ENCODE measurements around the gene CCDC197.
A peak's percentile ranks its signal among the peaks of the same experiment; 100 is the strongest.

Gene CCDC197

GRCh38 chr14:94022532-94023411, 25.7 kb downstream of the CCDC197 start:
- DNase-seq (ENCODE audit: low read depth, low spot score), result no peak

GRCh38 chr14:94024549-94024948, 27.4 kb downstream of the CCDC197 start:
- no peak for DNase-seq (ENCODE audit: low read depth, low spot score)

DNA sequence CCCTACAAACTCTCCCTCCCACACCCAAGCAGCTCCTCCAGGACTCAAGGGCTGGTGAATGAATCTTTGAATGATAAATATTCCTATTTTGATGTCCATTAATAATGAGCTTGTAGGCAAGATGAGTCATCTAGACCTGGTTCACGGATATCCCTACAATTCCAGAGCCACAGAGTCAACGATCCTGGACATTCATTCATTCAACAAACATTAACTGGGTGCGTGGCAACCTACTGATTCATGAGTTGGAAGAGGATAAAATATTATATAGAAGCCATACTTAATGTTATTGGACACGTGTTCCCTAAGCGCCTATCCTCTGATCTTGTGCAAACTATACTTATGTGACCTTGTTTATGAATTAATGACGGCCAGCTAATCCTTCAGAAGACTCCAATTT, 28.6 kb downstream of the CCDC197 start:
- DNase-seq (ENCODE audit: low read depth, low spot score), result no peak

DNA sequence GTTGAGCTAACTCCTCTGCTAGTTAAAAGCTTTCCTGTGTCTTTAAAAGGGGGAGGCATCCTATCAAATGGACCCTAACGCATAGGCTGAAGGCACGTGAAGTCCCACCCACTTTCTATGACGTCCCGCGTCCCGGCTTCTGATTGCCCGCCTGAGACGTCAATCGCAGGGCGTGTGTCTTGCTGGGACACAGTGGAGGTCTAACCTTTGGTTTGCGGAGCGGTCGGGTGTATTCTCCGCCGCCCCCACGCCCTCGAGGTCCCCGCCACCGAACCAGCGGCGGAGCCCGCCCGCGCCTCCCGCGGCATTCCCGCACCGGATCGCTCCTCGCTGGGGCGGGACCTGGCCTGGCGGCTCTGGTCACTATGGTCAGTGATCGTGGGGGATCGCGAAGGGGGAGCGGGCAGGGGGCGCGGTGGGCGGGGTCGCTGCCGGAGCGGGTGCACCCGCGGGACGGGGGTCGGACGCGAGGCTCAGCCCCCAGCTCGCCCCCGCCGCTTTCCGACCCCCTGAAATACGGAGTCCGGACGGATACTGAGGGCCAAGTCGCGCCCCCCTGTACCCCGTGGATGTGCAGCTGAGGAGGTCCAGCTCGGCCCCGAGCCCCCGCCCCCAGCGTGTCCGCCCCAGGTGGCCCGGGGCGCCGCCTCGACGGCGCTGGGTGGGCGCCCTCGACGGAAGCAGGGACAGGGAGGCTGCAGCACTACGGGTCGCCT, 29.2 kb downstream of the CCDC197 start, which contains the start of gene OTUB2:
Gene OTUB2, plus strand, starts transcription at position 168 of the 716 bp plus-strand sequence. Its CDS starts 198 bp downstream, at position 366.
- peak; percentile 89 for DNase-seq (ENCODE audit: low read depth, low spot score)

GRCh38 chr14:94026889-94027469, 29.9 kb downstream of the CCDC197 start:
- DNase-seq (ENCODE audit: low read depth, low spot score), result no peak

DNA sequence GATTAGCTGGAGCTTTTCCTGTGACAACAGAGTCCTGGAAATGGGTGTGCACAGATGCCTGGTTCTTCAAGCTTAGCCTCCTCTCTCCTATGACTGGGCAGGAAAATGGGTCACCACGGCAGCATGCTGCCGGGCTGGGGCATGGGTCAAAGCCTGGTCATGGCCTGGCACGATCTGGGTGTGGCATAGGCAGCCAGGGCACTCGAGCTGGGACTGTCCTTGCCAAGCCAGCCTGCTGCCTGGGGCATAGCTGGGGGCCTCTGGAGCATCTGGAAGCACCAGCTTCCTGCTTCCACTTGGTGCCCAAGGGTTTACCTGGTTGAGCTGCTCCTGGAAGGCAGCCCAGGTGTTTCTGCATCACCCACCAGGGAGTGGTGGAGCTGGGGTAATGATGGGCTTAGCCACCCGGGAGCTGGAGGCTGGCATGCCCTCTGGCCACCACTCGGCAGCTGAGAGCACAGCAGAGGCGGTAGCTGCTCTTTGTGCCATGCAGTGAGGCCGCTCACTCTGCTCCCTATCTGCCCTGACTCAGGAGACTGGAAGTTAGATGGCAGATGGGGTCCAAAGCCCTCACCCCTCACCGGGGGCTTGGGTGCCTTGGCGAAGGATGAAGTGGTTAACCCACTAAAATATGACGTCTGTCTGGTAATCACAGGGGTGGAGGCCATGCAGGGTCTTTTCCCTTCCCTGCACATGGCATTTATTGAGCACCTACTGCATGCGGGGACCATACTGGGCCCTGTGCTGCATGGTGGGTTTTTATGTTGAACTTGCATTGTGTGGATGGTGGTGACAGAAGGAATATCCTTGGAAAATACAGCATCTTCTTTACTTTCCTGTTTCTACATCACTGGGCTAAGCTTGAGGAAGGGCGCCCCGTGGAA, 30.7 kb downstream of the CCDC197 start:
- no peak for DNase-seq (ENCODE audit: low read depth, low spot score)

DNA sequence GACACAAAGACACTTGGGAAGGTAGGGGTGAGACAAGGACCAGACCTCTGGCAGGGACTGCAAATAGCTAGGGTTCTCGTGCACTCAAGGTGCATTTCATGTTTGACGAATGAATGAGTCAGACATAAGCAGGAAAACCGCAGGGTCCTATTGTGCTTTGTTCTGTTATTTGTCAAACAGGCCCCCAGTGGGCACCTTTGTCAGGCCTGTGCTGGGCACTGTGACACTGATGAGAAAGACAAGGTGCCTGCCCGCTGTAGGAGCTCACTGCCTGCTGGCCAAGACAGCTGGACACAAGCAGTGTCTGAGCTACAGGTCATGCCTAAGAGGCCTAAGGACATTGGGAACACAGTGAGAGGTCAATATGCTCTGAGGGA, 31.3 kb downstream of the CCDC197 start:
- DNase-seq (ENCODE audit: low read depth, low spot score), result no peak

GRCh38 chr14:94029265-94029664, 32.2 kb downstream of the CCDC197 start:
- DNase-seq (ENCODE audit: low read depth, low spot score), result no peak

GRCh38 chr14:94029671-94030203, 32.6 kb downstream of the CCDC197 start:
- no peak for DNase-seq (ENCODE audit: low read depth, low spot score)

DNA sequence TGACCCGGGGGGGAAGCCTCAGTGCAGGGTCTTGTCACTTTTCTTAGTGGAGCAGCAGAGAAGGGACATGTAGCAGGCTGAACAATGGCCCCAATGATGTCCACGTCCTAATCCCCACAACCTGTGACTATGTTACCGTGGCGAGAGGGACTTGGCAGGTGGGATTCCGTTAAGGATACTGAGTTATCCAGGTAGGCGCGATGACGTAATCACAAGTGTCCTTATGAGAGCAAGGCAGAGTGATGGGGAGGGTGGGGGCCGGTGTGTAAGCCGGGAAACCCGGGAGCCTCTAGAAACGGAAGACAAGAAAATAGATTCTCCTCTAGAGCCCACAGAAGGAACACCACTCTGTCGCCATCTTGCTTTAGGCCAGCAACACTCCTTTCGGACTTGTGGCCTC, 33.5 kb downstream of the CCDC197 start:
- DNase-seq (ENCODE audit: low read depth, low spot score), result no peak

DNA sequence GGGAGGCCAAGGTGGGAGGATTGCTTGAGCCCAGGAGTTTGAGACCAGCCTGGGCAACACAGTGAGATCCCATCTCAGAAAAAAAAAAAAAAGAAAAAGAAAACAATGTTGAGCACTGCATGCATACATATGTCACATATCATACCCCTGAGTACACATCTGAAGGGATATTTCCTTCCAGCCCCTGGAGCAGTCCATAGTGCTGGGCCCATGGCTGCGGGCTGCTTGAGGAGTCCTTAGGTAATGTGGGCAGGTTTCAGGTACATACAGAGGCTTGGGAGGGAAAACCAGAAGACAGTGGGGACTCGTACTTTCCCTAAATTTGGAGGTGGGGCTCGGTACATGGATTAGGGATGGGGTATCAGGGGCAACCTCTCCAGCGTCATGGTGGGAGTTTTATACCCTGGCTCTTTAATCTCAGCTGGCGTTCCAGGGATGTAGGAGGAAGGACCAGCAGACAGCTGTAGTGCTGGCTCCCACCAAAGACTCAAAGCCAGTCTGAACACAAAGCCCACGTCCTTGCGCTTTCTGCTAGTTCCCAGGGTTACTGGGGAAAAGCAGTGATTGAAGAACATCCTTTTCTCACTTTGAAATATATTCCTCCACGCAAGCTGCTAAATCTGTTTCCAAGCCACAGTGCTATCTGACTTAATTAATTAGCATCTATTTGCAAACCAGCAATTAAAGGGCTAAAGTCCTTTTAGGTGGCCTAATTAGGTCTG, 34.2 kb downstream of the CCDC197 start:
- DNase-seq (ENCODE audit: low read depth, low spot score), result no peak

GRCh38 chr14:94031883-94032279, 34.8 kb downstream of the CCDC197 start:
- no peak for DNase-seq (ENCODE audit: low read depth, low spot score)

GRCh38 chr14:94034886-94035285, 37.8 kb downstream of the CCDC197 start:
- DNase-seq (ENCODE audit: low read depth, low spot score), result no peak

- DNase-seq (ENCODE audit: low read depth, low spot score), result peak; percentile 42
Observed at GRCh38 chr14:94036313-94037167, 39.4 kb downstream of the CCDC197 start.

DNA sequence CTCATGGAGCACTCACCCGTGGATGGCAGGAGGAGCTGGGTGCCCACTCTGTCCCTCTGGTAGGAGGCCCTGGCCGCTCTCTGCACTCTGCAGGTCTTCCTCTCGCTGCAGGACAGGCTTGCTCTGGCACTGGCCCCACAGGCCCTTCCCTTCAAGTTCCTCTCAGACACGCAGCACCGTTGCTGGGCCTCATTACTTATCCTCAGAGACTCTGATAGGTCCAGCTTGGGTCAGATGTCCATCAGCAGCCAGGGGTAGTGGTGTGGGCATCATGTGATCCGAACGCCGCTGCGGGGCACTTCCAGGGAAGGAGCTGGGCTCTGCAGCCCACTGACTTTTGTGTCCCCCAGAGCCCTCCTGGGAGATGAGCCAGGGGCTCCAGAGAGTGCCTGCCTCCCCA, 40.9 kb downstream of the CCDC197 start:
- no peak for DNase-seq (ENCODE audit: low read depth, low spot score)

DNA sequence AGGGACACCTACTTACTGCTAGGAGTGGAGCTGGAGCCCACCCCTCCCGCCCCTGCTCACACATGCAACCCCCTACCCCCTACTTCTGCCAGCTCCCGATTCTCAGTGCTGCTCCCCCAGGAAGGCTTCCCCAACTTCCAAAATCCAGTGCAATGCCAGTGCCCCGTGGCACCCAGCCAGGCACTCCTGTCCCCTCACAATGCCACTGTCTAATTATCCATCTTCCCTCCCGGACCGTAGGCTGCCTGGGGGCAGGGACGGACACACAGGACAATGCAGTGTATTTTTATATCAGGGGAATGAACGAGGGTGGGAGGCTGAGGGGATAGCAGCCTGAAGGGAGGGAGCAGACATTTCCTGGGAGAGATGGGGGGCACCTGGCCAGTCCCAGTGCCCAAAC, 41.4 kb downstream of the CCDC197 start:
- DNase-seq (ENCODE audit: low read depth, low spot score), result no peak

DNA sequence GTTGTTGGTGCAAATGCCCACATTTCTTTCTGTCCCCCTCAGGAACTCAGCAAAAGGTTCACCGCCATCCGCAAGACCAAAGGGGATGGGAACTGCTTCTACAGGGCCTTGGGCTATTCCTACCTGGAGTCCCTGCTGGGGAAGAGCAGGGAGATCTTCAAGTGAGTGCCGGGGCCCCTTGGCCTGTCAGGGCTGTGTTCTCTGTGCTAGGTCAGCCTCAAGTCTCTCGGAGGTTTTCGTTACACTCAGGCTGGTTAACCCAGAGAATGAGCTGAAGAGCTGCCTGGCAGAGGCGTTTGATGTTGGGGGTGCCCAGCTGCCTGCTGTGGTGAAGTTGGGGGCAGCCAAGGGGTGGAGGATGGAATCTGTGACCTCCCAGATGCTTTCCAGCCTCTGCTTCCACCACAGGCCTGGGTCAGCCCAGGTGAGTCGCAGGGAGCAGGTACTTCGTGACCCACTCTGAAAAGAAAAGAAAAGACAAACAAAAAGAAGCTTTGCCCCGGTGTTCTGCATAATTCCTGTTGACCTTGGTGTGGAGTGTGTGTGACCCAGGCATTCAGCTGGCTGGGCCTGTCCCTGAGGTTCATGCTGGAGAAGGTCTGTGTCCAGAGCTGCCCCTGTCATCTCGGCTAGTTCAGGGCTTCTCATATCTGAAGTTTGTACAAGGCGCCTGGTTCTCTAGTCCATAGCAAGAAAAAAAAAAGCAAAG, 42.0 kb downstream of the CCDC197 start:
- no peak for DNase-seq (ENCODE audit: low read depth, low spot score)

DNA sequence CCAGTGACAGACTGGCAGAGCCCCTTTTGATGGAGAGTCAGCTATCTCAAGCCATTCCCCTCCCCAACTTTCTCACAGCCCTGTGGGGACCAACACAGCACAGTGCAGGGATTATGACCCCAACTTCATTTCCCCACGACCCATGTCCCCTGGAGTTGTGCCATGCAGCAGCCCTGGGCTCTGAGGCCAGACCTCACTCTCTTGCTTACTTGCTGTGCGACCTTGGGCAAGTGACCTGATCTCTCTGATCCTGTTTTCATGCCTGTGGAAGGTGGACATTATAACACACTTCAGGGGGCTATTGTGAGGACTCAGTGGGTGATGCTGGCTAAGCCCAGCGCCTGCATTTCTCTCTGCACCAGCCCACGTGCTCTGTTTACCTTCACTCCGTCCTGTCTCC, 43.1 kb downstream of the CCDC197 start:
- DNase-seq (ENCODE audit: low read depth, low spot score), result no peak

DNA sequence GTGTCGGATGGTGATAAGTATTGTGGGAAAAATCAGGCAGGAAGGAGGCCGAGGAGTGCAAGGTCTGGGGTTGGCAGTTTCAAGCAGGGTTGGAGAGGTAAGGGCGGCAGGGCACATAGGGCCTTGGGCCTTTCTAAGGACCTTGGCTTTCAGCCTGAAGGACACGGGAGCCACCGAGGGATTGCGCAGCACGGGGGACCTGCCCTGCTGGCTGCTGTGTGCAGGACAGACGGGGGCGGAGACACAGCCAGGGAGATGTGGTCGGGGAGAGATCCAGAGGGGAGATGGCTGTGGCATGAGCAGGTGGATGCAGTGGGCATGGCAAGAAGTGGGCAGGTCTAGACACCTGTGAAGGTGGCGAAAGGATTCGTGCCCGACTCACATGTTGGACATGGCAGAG, 43.7 kb downstream of the CCDC197 start:
- DNase-seq (ENCODE audit: low read depth, low spot score), result no peak
